ENCODE measurements around the gene FAM131B.

DNA sequence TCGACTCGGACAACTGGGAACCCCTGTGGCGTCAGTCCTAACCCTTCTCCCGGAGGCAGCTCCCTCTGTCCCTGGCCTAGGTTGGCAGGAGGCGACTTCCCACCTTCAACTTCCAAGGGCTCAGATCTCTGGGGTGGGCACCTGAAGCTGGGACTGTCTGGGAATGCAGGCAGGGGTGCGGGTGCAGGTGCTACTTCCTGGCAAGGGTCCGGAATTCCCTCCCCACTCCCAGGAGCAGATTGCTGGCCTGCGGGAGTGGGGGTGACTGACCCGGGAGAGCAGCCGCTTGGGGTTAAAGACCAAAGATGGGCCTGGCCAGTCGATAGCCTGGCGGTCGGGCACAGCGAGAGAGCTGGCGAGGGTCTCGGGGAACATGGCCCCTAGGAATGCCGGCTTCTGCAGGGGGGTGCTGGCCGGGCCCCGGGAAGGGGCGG, 45.8 kb upstream of the FAM131B start:
- TF ChIP-seq CTCF (IDR thresholded peaks at IDR 0.05; ENCODE audit: insufficient read depth, low read length) (no peak), POLR2AphosphoS5 (IDR thresholded peaks at IDR 0.05; ENCODE audit: low read depth) (no peak), GABPA (IDR thresholded peaks at IDR 0.05; ENCODE audit: low read depth) (no peak), SPI1 (IDR thresholded peaks at IDR 0.05; ENCODE audit: borderline replicate concordance, low read depth) (no peak)
